SK-N-SH (cell line): ENCODE measurements around the gene KCNIP4. TPM values are rescaled to one million over a fixed set of nuclear protein-coding genes. Genes with fewer than 3 reads are reported as not detected.

ENCODE experiments used
- CTCF ChIA-PET: fragments of 300-600, 350-600 bp; formaldehyde crosslinking; extraction: SDS; loops from one replicate; lab custom pipeline; 2021; lab: Yijun Ruan, JAX
- POLR2A ChIA-PET: fragments of 350-600 bp; sonication (Branson Sonifier 250); formaldehyde crosslinking; extraction: SDS; loops from one replicate; lab custom pipeline; 2020; ENCODE audit warnings: antibody characterized with exemption, inconsistent platforms; lab: Yijun Ruan, JAX
- DNase-seq: peaks from one replicate; pipeline ENCODE4 v3.0.0; 2012
- H2AFZ ChIP-seq: fragments of 200-600 bp; sonication (generic); 2 replicates; pipeline ENCODE4 v1.8.1; 2016; ENCODE audit warnings: antibody characterized with exemption, mild to moderate bottlenecking, low read depth
- H3F3A ChIP-seq: fragments of 200-600 bp; sonication (generic); replicated peaks from 2 replicates; pipeline ENCODE3; 2016; ENCODE audit warnings: antibody characterized with exemption, mild to moderate bottlenecking; ENCODE audit not compliant: insufficient read depth
- H3K27ac ChIP-seq, 2 experiments: fragments of 200-500 bp in 1 of 2; fragments of 200-600 bp in 1 of 2; sonication (Bioruptor generic) in 1 of 2; sonication (generic), shearing (Covaris generic) in 1 of 2; 2 replicates each; pipeline versions ENCODE4 v1.5.1 to v1.6.1; 2014 to 2016; ENCODE audit warnings: low read depth in 2 of 2, inconsistent platforms in 1 of 2, low read length in 1 of 2, mild to moderate bottlenecking in 1 of 2, mixed read lengths in 1 of 2
- H3K27me3 ChIP-seq: fragments of 200-600 bp; sonication (generic), shearing (Covaris generic); 2 replicates; pipeline ENCODE4 v1.6.1; 2016; ENCODE audit warnings: mixed run types; ENCODE audit not compliant: insufficient read depth
- H3K36me3 ChIP-seq, 2 experiments: fragments of 200-500 bp in 1 of 2; fragments of 200-600 bp in 1 of 2; sonication (Bioruptor generic) in 1 of 2; sonication (generic) in 1 of 2; replicated peaks in 1 of 2; 2 replicates each; pipeline versions ENCODE3 to v1.5.1; 2014 to 2016; ENCODE audit warnings: low read length in 1 of 2, mild to moderate bottlenecking in 1 of 2; ENCODE audit not compliant: insufficient read depth in 2 of 2, control insufficient read depth in 1 of 2
- H3K4me1 ChIP-seq, 2 experiments: fragments of 200-500 bp in 1 of 2; fragments of 200-600 bp in 1 of 2; sonication (Bioruptor generic) in 1 of 2; sonication (generic), shearing (Covaris generic) in 1 of 2; 2 replicates each; pipeline versions ENCODE4 v1.5.1 to v1.6.1; 2014 to 2016; ENCODE audit warnings: low read depth in 1 of 2, low read length in 1 of 2, mixed run types in 1 of 2; ENCODE audit not compliant: insufficient read depth in 2 of 2, control insufficient read depth in 1 of 2
- H3K4me2 ChIP-seq: fragments of 200-600 bp; sonication (generic), shearing (Covaris generic); 2 replicates; pipeline ENCODE4 v1.6.1; 2017; ENCODE audit warnings: mixed run types
- H3K4me3 ChIP-seq, 2 experiments: fragments of 200-500 bp in 1 of 2; fragments of 200-600 bp in 1 of 2; sonication (Bioruptor generic) in 1 of 2; sonication (generic), shearing (Covaris generic) in 1 of 2; 2 replicates each; pipeline versions ENCODE4 v1.5.1 to v1.8.1; 2014 to 2016; ENCODE audit warnings: low read depth in 2 of 2, inconsistent platforms in 1 of 2, low read length in 1 of 2, mild to moderate bottlenecking in 1 of 2, mixed read lengths in 1 of 2, moderate library complexity in 1 of 2
- H3K79me2 ChIP-seq: fragments of 200-600 bp; sonication (generic); 2 replicates; pipeline ENCODE4 v1.8.1; 2017; ENCODE audit warnings: mild to moderate bottlenecking; ENCODE audit not compliant: insufficient read depth
- H3K9ac ChIP-seq: fragments of 200-600 bp; sonication (generic); 2 replicates; pipeline ENCODE4 v1.6.1; 2017; ENCODE audit warnings: mixed run types
- H3K9me2 ChIP-seq: fragments of 200-600 bp; sonication (generic); 2 replicates; pipeline ENCODE4 v1.6.1; 2017; ENCODE audit warnings: mixed run types
- H3K9me3 ChIP-seq: fragments of 200-600 bp; sonication (generic); 2 replicates; pipeline ENCODE4 v1.6.1; 2017; ENCODE audit warnings: mixed run types, mild to moderate bottlenecking, moderate library complexity
- H4K20me1 ChIP-seq: fragments of 200-600 bp; sonication (generic); 2 replicates; pipeline ENCODE4 v1.6.1; 2017; ENCODE audit warnings: mild to moderate bottlenecking, mixed run types; ENCODE audit not compliant: insufficient read depth
- CTCF ChIP-seq: fragments of 200-600 bp; sonication (generic); IDR thresholded peaks from 2 replicates; pipeline ENCODE4 v1.6.1; 2017; ENCODE audit warnings: antibody characterized with exemption, mild to moderate bottlenecking, moderate library complexity
- EZH2phosphoT487 ChIP-seq: fragments of 200-600 bp; sonication (generic); IDR thresholded peaks from 2 replicates; pipeline ENCODE4 v1.6.1; 2017; ENCODE audit warnings: low read depth, mixed run types, mild to moderate bottlenecking, antibody characterized with exemption, moderate library complexity, borderline replicate concordance
- FOSL2 ChIP-seq: IDR thresholded peaks from 2 replicates; pipeline ENCODE4 v1.4.0; 2012; ENCODE audit warnings: low read depth, mild to moderate bottlenecking, moderate library complexity, borderline replicate concordance
- FOXJ3 ChIP-seq: sonication (generic); formaldehyde crosslinking; IDR thresholded peaks from 2 replicates; pipeline ENCODE4 v1.5.1; 2020; ENCODE audit warnings: mild to moderate bottlenecking, missing genetic modification reagents
- FOXM1 ChIP-seq: IDR thresholded peaks from 2 replicates; pipeline ENCODE4 v1.4.0; 2012; ENCODE audit warnings: low read depth, mild to moderate bottlenecking
- GABPA ChIP-seq: IDR thresholded peaks from 2 replicates; pipeline ENCODE4 v1.4.0; 2012; ENCODE audit warnings: low read depth, mild to moderate bottlenecking
- JUND ChIP-seq: IDR thresholded peaks from 2 replicates; pipeline ENCODE4 v1.4.0; 2012
- MEF2A ChIP-seq: IDR thresholded peaks from 2 replicates; pipeline ENCODE4 v1.4.0; 2012; ENCODE audit warnings: low read depth, borderline replicate concordance
- MXI1 ChIP-seq: IDR thresholded peaks from 2 replicates; pipeline ENCODE4 v1.6.1; 2012; ENCODE audit warnings: mild to moderate bottlenecking, low read depth, low read length, improper control_type of control experiment
- POLR2AphosphoS5 ChIP-seq: IDR thresholded peaks from 2 replicates; pipeline ENCODE4 v1.6.1; 2012; ENCODE audit warnings: low read depth, low read length
- RAD21 ChIP-seq: IDR thresholded peaks from 2 replicates; pipeline ENCODE4 v1.6.1; 2012; ENCODE audit warnings: mild to moderate bottlenecking, low read length
- RCOR1 ChIP-seq: fragments of 150-350 bp; IDR thresholded peaks from 2 replicates; pipeline ENCODE4 v1.6.1; 2017; ENCODE audit warnings: antibody characterized with exemption, low read length
- RXRA ChIP-seq: IDR thresholded peaks from 2 replicates; pipeline ENCODE4 v1.4.0; 2012; ENCODE audit warnings: low read depth, mild to moderate bottlenecking, borderline replicate concordance
- SIN3A ChIP-seq: IDR thresholded peaks from 2 replicates; pipeline ENCODE4 v1.6.1; 2012; ENCODE audit warnings: low read depth, mild to moderate bottlenecking, low read length, moderate library complexity, borderline replicate concordance
- SMC3 ChIP-seq: IDR thresholded peaks from 2 replicates; pipeline ENCODE4 v1.6.1; 2012; ENCODE audit warnings: low read depth, low read length, improper control_type of control experiment
- TAF1 ChIP-seq: IDR thresholded peaks from 2 replicates; pipeline ENCODE4 v1.6.1; 2012; ENCODE audit warnings: low read depth, mild to moderate bottlenecking, low read length, moderate library complexity, borderline replicate concordance
- TCF12 ChIP-seq: IDR thresholded peaks from 2 replicates; pipeline ENCODE4 v1.4.0; 2012
- TEAD4 ChIP-seq: IDR thresholded peaks from 2 replicates; pipeline ENCODE4 v1.4.0; 2012; ENCODE audit warnings: mild to moderate bottlenecking, borderline replicate concordance; ENCODE audit not compliant: insufficient read depth
- YY1 ChIP-seq: IDR thresholded peaks from 2 replicates; pipeline ENCODE4 v1.4.0; 2012; ENCODE audit warnings: low read depth, mild to moderate bottlenecking
- ZBTB33 ChIP-seq: IDR thresholded peaks from 2 replicates; pipeline ENCODE4 v1.4.0; 2012; ENCODE audit warnings: low read depth, borderline replicate concordance
- WGBS: methylation state at CpG from one replicate; pipeline ENCODE4 v1.1.6; 2017; ENCODE audit warnings: low lambda C conversion rate; 5-methylcytosine and 5-hydroxymethylcytosine counted together
- polyA plus RNA-seq, 3 experiments: library from polyadenylated mRNA; depleted of rRNA; stranded (reverse); fragments of >200 nt; gene quantifications; 2 replicates each; pipeline ENCODE4 v1.2.3, GENCODE V29; 2012
- TF ChIP-seq, protein P1 (sequence below): IDR thresholded peaks from 2 replicates; pipeline ENCODE4; 2012
- TF ChIP-seq, protein P2 (sequence below): IDR thresholded peaks from 2 replicates; pipeline ENCODE4 v1.4.0; 2012; ENCODE audit warnings: low read depth, borderline replicate concordance

KCNIP4 gene
- polyA plus RNA-seq, 1 of the 3 experiments (the other 2 are of a cell fraction), result 0.18 TPM

GRCh38 chr4:21177871-21178270 lies 770.7 kb downstream of the KCNIP4 start:
- Histone ChIP-seq H3K9me3 (no peaks in the 10 kb centered on the region), H3K27ac (no peak overlapping the region), H3F3A (no peaks in the 10 kb centered on the region), H3K27me3 (no peaks in the 10 kb centered on the region), H3K9me2 (no peaks in the 10 kb centered on the region), H3K4me3 (no peak overlapping the region), H3K36me3 (no peaks in the 10 kb centered on the region), H3K9ac (no peak overlapping the region), H3K4me1 (no peaks in the 10 kb centered on the region), H3K4me2 (no peak overlapping the region), H4K20me1 (no peaks in the 10 kb centered on the region), H3K79me2 (no peaks in the 10 kb centered on the region), H2AFZ (no peak overlapping the region)
- TF ChIP-seq CTCF (no peak), TCF12 (no peak), RAD21 (no peak), YY1 (no peak), POLR2AphosphoS5 (no peak), SIN3A (no peak), MEF2A (no peak)
- ChIA-PET POLR2A (no interaction called here), CTCF (no interaction called here)
- DNase-seq, result no peak

DNA sequence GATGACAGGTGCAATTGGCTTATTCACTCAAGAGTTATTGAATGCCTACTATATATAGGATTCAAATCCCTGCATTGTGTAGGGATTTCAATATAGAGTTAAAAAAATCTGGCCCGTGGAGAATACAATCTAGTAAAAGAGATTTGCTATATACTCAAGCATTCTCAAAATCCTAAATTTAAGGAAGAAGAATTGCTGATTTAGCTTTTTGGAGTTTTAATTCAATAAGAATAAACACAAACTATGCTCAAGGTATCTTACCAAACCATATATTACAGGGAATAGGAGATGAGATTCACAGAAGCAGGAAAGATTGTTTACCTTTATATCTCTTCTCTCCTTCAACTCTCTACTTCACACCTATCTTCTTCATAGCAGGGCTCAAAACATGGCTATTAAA lies 771.5 kb downstream of the KCNIP4 start:
- CTCF ChIA-PET, result no interaction called here
- no peak overlapping the region for H3K27ac ChIP-seq
- POLR2A ChIA-PET, result no interaction called here
- H4K20me1 ChIP-seq, result no peaks in the 10 kb centered on the region
- no peaks in the 10 kb centered on the region for H3F3A ChIP-seq
- WGBS, result 13% methylated on average over 1 of the region's 1 CpG
- H3K4me2 ChIP-seq, result no peak overlapping the region
- no peak overlapping the region for H3K4me3 ChIP-seq
- H3K9me3 ChIP-seq, result no peaks in the 10 kb centered on the region
- H3K27me3 ChIP-seq, result no peaks in the 10 kb centered on the region
- no peak overlapping the region for H3K9ac ChIP-seq
- H3K4me1 ChIP-seq, result no peaks in the 10 kb centered on the region
- H3K36me3 ChIP-seq, result no peaks in the 10 kb centered on the region
- H2AFZ ChIP-seq, result no peak overlapping the region
- H3K79me2 ChIP-seq, result no peaks in the 10 kb centered on the region
- no peaks in the 10 kb centered on the region for H3K9me2 ChIP-seq
- no peak for DNase-seq
- no peak for TF ChIP-seq YY1
- no peak for TF ChIP-seq JUND
- no peak for TF ChIP-seq EZH2phosphoT487
- TF ChIP-seq CTCF, result no peak
- no peak for TF ChIP-seq FOSL2
- no peak for TF ChIP-seq SMC3
- TF ChIP-seq TEAD4, result no peak
- no peak for TF ChIP-seq FOXM1
- TF ChIP-seq GABPA, result no peak
- no peak for TF ChIP-seq RXRA
- TF ChIP-seq TAF1, result no peak
- TF ChIP-seq, protein P1, sequence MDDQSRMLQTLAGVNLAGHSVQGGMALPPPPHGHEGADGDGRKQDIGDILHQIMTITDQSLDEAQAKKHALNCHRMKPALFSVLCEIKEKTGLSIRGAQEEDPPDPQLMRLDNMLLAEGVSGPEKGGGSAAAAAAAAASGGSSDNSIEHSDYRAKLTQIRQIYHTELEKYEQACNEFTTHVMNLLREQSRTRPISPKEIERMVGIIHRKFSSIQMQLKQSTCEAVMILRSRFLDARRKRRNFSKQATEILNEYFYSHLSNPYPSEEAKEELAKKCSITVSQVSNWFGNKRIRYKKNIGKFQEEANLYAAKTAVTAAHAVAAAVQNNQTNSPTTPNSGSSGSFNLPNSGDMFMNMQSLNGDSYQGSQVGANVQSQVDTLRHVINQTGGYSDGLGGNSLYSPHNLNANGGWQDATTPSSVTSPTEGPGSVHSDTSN, result no peak
- TF ChIP-seq TCF12, result no peak
- TF ChIP-seq ZBTB33, result no peak
- TF ChIP-seq FOXJ3 (CRISPR knock-in tag), result no peak
- no peak for TF ChIP-seq MXI1
- no peak for TF ChIP-seq RCOR1
- TF ChIP-seq, protein P2, sequence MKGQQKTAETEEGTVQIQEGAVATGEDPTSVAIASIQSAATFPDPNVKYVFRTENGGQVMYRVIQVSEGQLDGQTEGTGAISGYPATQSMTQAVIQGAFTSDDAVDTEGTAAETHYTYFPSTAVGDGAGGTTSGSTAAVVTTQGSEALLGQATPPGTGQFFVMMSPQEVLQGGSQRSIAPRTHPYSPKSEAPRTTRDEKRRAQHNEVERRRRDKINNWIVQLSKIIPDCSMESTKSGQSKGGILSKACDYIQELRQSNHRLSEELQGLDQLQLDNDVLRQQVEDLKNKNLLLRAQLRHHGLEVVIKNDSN, result no peak
